Measurements from ENCODE around the gene FLNB.

DNA sequence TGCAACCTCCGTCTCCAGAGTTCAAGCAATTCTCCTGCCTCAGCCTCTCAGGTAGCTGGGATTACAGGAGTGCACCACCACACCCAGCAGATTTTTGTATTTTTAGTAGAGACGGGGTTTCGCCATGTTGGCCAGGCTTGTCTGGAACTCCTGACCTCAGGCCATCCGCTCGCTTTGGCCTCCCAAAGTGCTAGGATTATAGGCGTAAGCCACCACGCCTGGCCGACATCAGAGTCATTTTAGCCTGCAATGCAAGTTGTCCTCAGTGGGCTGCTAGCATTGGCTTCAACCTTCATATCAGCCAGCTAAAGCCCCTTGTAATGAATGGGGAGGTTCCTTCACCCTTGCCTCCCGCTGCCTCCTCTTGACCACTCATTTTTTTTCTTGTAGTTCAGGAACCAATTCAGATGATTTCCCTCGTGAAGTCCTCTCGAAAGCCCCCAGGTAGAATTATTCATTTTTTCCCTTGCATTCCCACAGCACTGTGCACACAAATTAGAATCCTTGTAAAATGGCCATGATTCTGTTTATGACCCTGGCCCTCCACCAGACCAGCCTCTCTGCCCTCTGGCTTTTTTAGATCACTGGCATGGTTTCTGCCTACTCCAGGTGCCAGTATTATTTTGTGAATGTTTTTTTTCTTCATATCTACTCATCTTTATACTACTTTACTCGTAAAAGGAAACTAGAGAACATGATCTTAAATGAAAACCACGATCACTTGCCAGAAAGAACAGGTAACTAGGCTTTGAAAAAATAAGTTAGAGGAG lies 29.1 kb downstream of the FLNB start:
- TF ChIP-seq ZNF121 (CRISPR knock-in tag; IDR thresholded peaks at IDR 0.05) = no peak
- TF ChIP-seq, protein P1, sequence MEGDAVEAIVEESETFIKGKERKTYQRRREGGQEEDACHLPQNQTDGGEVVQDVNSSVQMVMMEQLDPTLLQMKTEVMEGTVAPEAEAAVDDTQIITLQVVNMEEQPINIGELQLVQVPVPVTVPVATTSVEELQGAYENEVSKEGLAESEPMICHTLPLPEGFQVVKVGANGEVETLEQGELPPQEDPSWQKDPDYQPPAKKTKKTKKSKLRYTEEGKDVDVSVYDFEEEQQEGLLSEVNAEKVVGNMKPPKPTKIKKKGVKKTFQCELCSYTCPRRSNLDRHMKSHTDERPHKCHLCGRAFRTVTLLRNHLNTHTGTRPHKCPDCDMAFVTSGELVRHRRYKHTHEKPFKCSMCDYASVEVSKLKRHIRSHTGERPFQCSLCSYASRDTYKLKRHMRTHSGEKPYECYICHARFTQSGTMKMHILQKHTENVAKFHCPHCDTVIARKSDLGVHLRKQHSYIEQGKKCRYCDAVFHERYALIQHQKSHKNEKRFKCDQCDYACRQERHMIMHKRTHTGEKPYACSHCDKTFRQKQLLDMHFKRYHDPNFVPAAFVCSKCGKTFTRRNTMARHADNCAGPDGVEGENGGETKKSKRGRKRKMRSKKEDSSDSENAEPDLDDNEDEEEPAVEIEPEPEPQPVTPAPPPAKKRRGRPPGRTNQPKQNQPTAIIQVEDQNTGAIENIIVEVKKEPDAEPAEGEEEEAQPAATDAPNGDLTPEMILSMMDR (IDR thresholded peaks at IDR 0.05) = no peak
- TF ChIP-seq ATF1 (CRISPR knock-in tag; IDR thresholded peaks at IDR 0.05) = no peak
- no peak for TF ChIP-seq KAT7 (CRISPR knock-in tag; IDR thresholded peaks at IDR 0.05; ENCODE audit: borderline replicate concordance)
- TF ChIP-seq ETV6 (CRISPR knock-in tag; IDR thresholded peaks at IDR 0.05) = no peak
- TF ChIP-seq, protein P2, sequence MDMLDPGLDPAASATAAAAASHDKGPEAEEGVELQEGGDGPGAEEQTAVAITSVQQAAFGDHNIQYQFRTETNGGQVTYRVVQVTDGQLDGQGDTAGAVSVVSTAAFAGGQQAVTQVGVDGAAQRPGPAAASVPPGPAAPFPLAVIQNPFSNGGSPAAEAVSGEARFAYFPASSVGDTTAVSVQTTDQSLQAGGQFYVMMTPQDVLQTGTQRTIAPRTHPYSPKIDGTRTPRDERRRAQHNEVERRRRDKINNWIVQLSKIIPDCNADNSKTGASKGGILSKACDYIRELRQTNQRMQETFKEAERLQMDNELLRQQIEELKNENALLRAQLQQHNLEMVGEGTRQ (CRISPR knock-in tag; IDR thresholded peaks at IDR 0.05) = no peak
- TF ChIP-seq CREB1 (CRISPR knock-in tag; IDR thresholded peaks at IDR 0.05) = no peak
- TF ChIP-seq CBFB (CRISPR knock-in tag; IDR thresholded peaks at IDR 0.05; ENCODE audit: low read depth) = no peak
- no peak for TF ChIP-seq JUN (CRISPR knock-in tag; IDR thresholded peaks at IDR 0.05)
- TF ChIP-seq RORB (CRISPR knock-in tag; IDR thresholded peaks at IDR 0.05) = no peak
- no peak for TF ChIP-seq FOXP1 (CRISPR knock-in tag; IDR thresholded peaks at IDR 0.05; ENCODE audit: borderline replicate concordance)
- no peak for TF ChIP-seq NR2C2 (CRISPR knock-in tag; IDR thresholded peaks at IDR 0.05)
- no peak for TF ChIP-seq TCF7 (CRISPR knock-in tag; IDR thresholded peaks at IDR 0.05; ENCODE audit: low read depth)
- no peak for TF ChIP-seq MXD4 (CRISPR knock-in tag; IDR thresholded peaks at IDR 0.05; ENCODE audit: borderline replicate concordance)
